Mesendoderm (in vitro differentiated cells): ENCODE measurements around the gene IGF1R.

Source experiments
- DNase-seq: peaks from one replicate; pipeline ENCODE4 v3.0.0; 2013
- H2AK5ac ChIP-seq: 2 replicates; pipeline ENCODE4 v1.6.1; 2013; ENCODE audit warnings: low read length, inconsistent platforms
- H2BK120ac ChIP-seq: 2 replicates; pipeline ENCODE4 v1.6.1; 2013; ENCODE audit warnings: low read depth, mild to moderate bottlenecking, low read length, moderate library complexity, mixed read lengths
- H2BK15ac ChIP-seq: replicated peaks from 2 replicates; pipeline ENCODE4 v1.6.1; 2013; ENCODE audit warnings: low read depth, mild to moderate bottlenecking, moderate library complexity
- H2BK5ac ChIP-seq: 2 replicates; pipeline ENCODE4 v1.6.1; 2013; ENCODE audit warnings: low read length, inconsistent platforms
- H3K18ac ChIP-seq: 2 replicates; pipeline ENCODE4 v1.6.1; 2013; ENCODE audit warnings: mild to moderate bottlenecking, low read length, mixed read lengths
- H3K23ac ChIP-seq: one replicate; pipeline ENCODE4 v1.6.1; 2013; ENCODE audit warnings: low read length
- H3K27ac ChIP-seq: 2 replicates; pipeline ENCODE4 v1.5.1; 2013; ENCODE audit warnings: low read depth, mild to moderate bottlenecking, inconsistent platforms, low read length, moderate library complexity
- H3K27me3 ChIP-seq: 2 replicates; pipeline ENCODE4 v1.6.1; 2013; ENCODE audit warnings: low read length, control low read depth, mild to moderate bottlenecking, inconsistent platforms; ENCODE audit not compliant: insufficient read depth, poor library complexity
- H3K36me3 ChIP-seq: 2 replicates; pipeline ENCODE4 v1.6.1; 2013; ENCODE audit warnings: low read length, inconsistent platforms; ENCODE audit not compliant: control insufficient read depth, insufficient read depth
- H3K4ac ChIP-seq: one replicate; pipeline ENCODE4 v1.6.1; 2013; ENCODE audit warnings: low read depth, mild to moderate bottlenecking, low read length, moderate library complexity
- H3K4me1 ChIP-seq: 2 replicates; pipeline ENCODE4 v1.6.1; 2013; ENCODE audit warnings: low read depth, low read length, inconsistent platforms; ENCODE audit not compliant: control insufficient read depth
- H3K4me2 ChIP-seq: 2 replicates; pipeline ENCODE4 v1.6.1; 2013; ENCODE audit warnings: low read length
- H3K4me3 ChIP-seq: 2 replicates; pipeline ENCODE4 v1.5.1; 2013; ENCODE audit warnings: mild to moderate bottlenecking, low read length
- H3K56ac ChIP-seq: one replicate; pipeline ENCODE4 v1.6.1; 2013; ENCODE audit warnings: low read length
- H3K79me1 ChIP-seq: 2 replicates; pipeline ENCODE4 v1.6.1; 2013; ENCODE audit warnings: low read length, inconsistent platforms
- H3K79me2 ChIP-seq: 2 replicates; pipeline ENCODE4 v1.6.1; 2013; ENCODE audit warnings: mild to moderate bottlenecking, low read length; ENCODE audit not compliant: control insufficient read depth, insufficient read depth
- H3K9ac ChIP-seq: 2 replicates; pipeline ENCODE4 v1.6.1; 2013; ENCODE audit warnings: low read length, inconsistent platforms
- H4K5ac ChIP-seq: one replicate; pipeline ENCODE4 v1.6.1; 2013; ENCODE audit warnings: low read length
- H4K8ac ChIP-seq: one replicate; pipeline ENCODE4 v1.6.1; 2013; ENCODE audit warnings: low read depth, mild to moderate bottlenecking, control low read depth, low read length, moderate library complexity
- WGBS: extraction: QIAGEN DNeasy Blood & Tissue Kit; methylation state at CpG from one replicate; pipeline ENCODE4 v1.1.7; 2013; ENCODE audit warnings: low lambda C conversion rate, missing lambda C conversion rate; ENCODE audit not compliant: insufficient coverage; ENCODE audit errors: extremely low coverage; 5-methylcytosine and 5-hydroxymethylcytosine counted together

IGF1R gene

GRCh38 chr15:98958918-98959639 lies 310.7 kb downstream of the IGF1R start:
- no peak overlapping the region for H3K4me3 ChIP-seq
- H3K23ac ChIP-seq, result no peak overlapping the region
- no peak overlapping the region for H2BK120ac ChIP-seq
- no peak overlapping the region for H2BK15ac ChIP-seq
- H3K18ac ChIP-seq, result no peak overlapping the region
- H2BK5ac ChIP-seq, result no peak overlapping the region
- H4K5ac ChIP-seq, result no peak overlapping the region
- WGBS, result no CpG with 5 or more reads among the region's 22 CpGs
- no peak overlapping the region for H3K4me2 ChIP-seq
- no peaks in the 10 kb centered on the region for H3K79me2 ChIP-seq
- no peaks in the 10 kb centered on the region for H3K4me1 ChIP-seq
- no peak overlapping the region for H3K9ac ChIP-seq
- no peak overlapping the region for H3K56ac ChIP-seq
- no peak overlapping the region for H3K27ac ChIP-seq
- H3K36me3 ChIP-seq, result peaks cover 4% of the 10 kb centered on the region
- no peak overlapping the region for H2AK5ac ChIP-seq
- no peaks in the 10 kb centered on the region for H3K79me1 ChIP-seq
- no peak overlapping the region for H3K4ac ChIP-seq
- no peak for DNase-seq
- H3K27me3 ChIP-seq, result no peaks in the 10 kb centered on the region
- H4K8ac ChIP-seq, result no peak overlapping the region

GRCh38 chr15:98959640-98960007 lies 311.3 kb downstream of the IGF1R start:
- H3K23ac ChIP-seq, result no peak overlapping the region
- no peak overlapping the region for H2BK5ac ChIP-seq
- no peak overlapping the region for H3K56ac ChIP-seq
- DNase-seq, result no peak
- no peak overlapping the region for H2AK5ac ChIP-seq
- H3K9ac ChIP-seq, result no peak overlapping the region
- H2BK15ac ChIP-seq, result no peak overlapping the region
- H3K79me2 ChIP-seq, result no peaks in the 10 kb centered on the region
- no peak overlapping the region for H4K5ac ChIP-seq
- H3K79me1 ChIP-seq, result no peaks in the 10 kb centered on the region
- H3K4ac ChIP-seq, result no peak overlapping the region
- H3K27ac ChIP-seq, result no peak overlapping the region
- WGBS, result no CpG with 5 or more reads among the region's 3 CpGs
- H3K4me2 ChIP-seq, result no peak overlapping the region
- H4K8ac ChIP-seq, result no peak overlapping the region
- peaks cover 4% of the 10 kb centered on the region for H3K36me3 ChIP-seq
- H3K4me3 ChIP-seq, result no peak overlapping the region
- H2BK120ac ChIP-seq, result no peak overlapping the region
- H3K27me3 ChIP-seq, result no peaks in the 10 kb centered on the region
- no peaks in the 10 kb centered on the region for H3K4me1 ChIP-seq
- no peak overlapping the region for H3K18ac ChIP-seq

- H3K9ac ChIP-seq, result no peak overlapping the region
- no peak overlapping the region for H2BK5ac ChIP-seq
- H2BK15ac ChIP-seq, result no peak overlapping the region
- H3K79me2 ChIP-seq, result no peaks in the 10 kb centered on the region
- no peak overlapping the region for H3K27ac ChIP-seq
- H2BK120ac ChIP-seq, result no peak overlapping the region
- no peak overlapping the region for H3K4ac ChIP-seq
- H3K4me2 ChIP-seq, result no peak overlapping the region
- no peak overlapping the region for H3K23ac ChIP-seq
- WGBS, result no CpG with 5 or more reads among the region's 21 CpGs
- H3K56ac ChIP-seq, result no peak overlapping the region
- H3K36me3 ChIP-seq, result peaks cover 4% of the 10 kb centered on the region
- no peaks in the 10 kb centered on the region for H3K4me1 ChIP-seq
- no peak overlapping the region for H3K18ac ChIP-seq
- no peaks in the 10 kb centered on the region for H3K27me3 ChIP-seq
- no peak overlapping the region for H3K4me3 ChIP-seq
- no peaks in the 10 kb centered on the region for H3K79me1 ChIP-seq
- no peak overlapping the region for H4K5ac ChIP-seq
- H4K8ac ChIP-seq, result no peak overlapping the region
- H2AK5ac ChIP-seq, result no peak overlapping the region
- no peak for DNase-seq
Observed at GRCh38 chr15:98960555-98961050, 312.3 kb downstream of the IGF1R start.

- H3K36me3 ChIP-seq, result peaks cover 3% of the 10 kb centered on the region
- H3K27me3 ChIP-seq, result no peaks in the 10 kb centered on the region
- no peak overlapping the region for H4K5ac ChIP-seq
- no peak overlapping the region for H3K4ac ChIP-seq
- H2BK5ac ChIP-seq, result no peak overlapping the region
- no peak for DNase-seq
- no peaks in the 10 kb centered on the region for H3K79me2 ChIP-seq
- no peak overlapping the region for H4K8ac ChIP-seq
- H3K9ac ChIP-seq, result no peak overlapping the region
- H3K18ac ChIP-seq, result no peak overlapping the region
- H2AK5ac ChIP-seq, result no peak overlapping the region
- H3K4me2 ChIP-seq, result no peak overlapping the region
- H3K27ac ChIP-seq, result no peak overlapping the region
- H3K23ac ChIP-seq, result no peak overlapping the region
- H2BK120ac ChIP-seq, result no peak overlapping the region
- H3K56ac ChIP-seq, result no peak overlapping the region
- WGBS, result no CpG with 5 or more reads among the region's 8 CpGs
- H3K79me1 ChIP-seq, result no peaks in the 10 kb centered on the region
- no peaks in the 10 kb centered on the region for H3K4me1 ChIP-seq
- no peak overlapping the region for H2BK15ac ChIP-seq
- H3K4me3 ChIP-seq, result no peak overlapping the region
Observed at GRCh38 chr15:98963444-98963843, 315.1 kb downstream of the IGF1R start.

- no peak overlapping the region for H2BK120ac ChIP-seq
- no peak overlapping the region for H2BK5ac ChIP-seq
- DNase-seq, result no peak
- H4K5ac ChIP-seq, result no peak overlapping the region
- H2BK15ac ChIP-seq, result no peak overlapping the region
- no peak overlapping the region for H3K27ac ChIP-seq
- no peak overlapping the region for H2AK5ac ChIP-seq
- peaks cover 2% of the 10 kb centered on the region for H3K36me3 ChIP-seq
- no peak overlapping the region for H3K56ac ChIP-seq
- WGBS, result no CpG with 5 or more reads among the region's 8 CpGs
- no peak overlapping the region for H3K18ac ChIP-seq
- H3K4me2 ChIP-seq, result no peak overlapping the region
- no peaks in the 10 kb centered on the region for H3K4me1 ChIP-seq
- no peaks in the 10 kb centered on the region for H3K79me1 ChIP-seq
- no peak overlapping the region for H3K4ac ChIP-seq
- no peak overlapping the region for H3K9ac ChIP-seq
- no peak overlapping the region for H3K4me3 ChIP-seq
- no peak overlapping the region for H3K23ac ChIP-seq
- H3K79me2 ChIP-seq, result no peaks in the 10 kb centered on the region
- no peak overlapping the region for H4K8ac ChIP-seq
- no peaks in the 10 kb centered on the region for H3K27me3 ChIP-seq
Observed at GRCh38 chr15:98964466-98965133, 316.3 kb downstream of the IGF1R start.
